NT2/D1 (cell line): ENCODE results near the gene OBI1.

Source experiments
- YY1 ChIP-seq: IDR thresholded peaks from 2 replicates; pipeline ENCODE4 v1.6.1; 2011; ENCODE audit not compliant: insufficient read length, insufficient read depth
- ZNF274 ChIP-seq: IDR thresholded peaks from 2 replicates; pipeline ENCODE4 v1.6.1; 2011; ENCODE audit warnings: mild to moderate bottlenecking, low read depth, low read length

DNA sequence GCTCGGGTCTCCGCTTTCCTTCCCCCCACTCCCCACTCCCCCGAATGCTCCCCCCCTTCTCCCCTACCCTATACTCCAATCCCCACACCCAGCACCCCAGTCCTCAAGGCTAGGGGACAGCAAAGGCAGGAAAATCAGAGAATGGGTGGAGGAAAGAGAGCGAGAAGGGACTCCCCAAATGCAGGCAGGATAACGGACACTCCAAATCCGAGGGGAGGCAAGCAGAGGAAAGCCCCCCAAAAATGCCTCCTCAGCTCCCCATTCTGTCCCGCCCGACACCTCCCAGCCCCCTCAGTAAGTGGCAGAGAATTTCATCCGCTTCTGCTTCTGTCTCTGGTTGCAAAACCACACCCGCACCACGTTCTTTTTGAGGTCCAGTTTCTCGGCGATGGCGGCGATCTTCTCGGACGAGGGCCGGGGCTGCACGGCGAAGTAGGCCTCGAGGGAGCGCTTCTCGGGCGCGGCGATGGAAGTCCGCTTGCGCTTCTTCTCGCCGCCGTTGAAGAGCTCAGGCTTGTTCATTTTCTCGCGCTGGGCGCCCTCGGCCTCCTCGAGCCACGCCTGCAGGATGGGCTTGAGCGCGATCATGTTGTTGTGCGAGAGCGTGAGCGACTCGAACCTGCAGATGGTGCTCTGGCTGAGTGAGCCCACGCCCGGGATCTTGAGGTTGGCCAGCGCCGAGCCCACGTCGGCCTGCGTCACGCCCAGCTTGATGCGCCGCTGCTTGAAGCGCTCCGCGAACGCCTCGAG lies 57.7 kb downstream of the OBI1 start:
- TF ChIP-seq ZNF274 (no peak), YY1 (no peak)
